GM19468 (cell line): ENCODE data around the gene PICK1.
"Not testable (repeated sequence)": the region's sequence is repeated elsewhere in the genome, so short reads cannot be mapped to it uniquely, and the experiment has no call there.

Source experiments
- ATAC-seq: cut with Tn5 transposase; IDR thresholded peaks from one replicate; pipeline ENCODE4 v1.9.1; 2021; ENCODE audit warnings: mild to moderate bottlenecking, moderate library complexity, moderate number of reproducible peaks; ENCODE audit not compliant: unreplicated experiment; ENCODE audit errors: extremely low read depth

The PICK1 gene

GRCh38 chr22:38029901-38030300, 27.3 kb upstream of the PICK1 start:
- ATAC-seq: no peak

GRCh38 chr22:38030311-38031133, 26.7 kb upstream of the PICK1 start:
- ATAC-seq: no peak

DNA sequence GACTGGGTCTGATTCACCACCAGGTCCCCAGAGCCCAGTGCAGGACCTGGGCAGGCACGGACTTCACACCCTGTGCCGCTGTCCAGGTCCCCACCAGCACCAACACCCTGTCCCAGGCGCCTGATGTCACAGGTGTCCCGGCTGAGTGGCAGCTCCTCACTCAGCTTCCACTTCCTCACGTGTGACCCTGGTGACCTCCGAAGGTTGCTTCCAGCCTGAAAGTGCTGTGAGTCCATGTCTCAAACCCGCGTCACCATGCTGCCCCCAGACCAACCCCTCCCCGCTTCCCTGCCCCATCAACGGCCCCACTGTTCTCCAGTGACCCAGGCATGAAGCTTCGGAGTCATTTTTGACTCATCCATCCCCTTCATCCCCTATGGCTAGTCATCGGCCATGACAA, 25.7 kb upstream of the PICK1 start:
- ATAC-seq: no peak

- no peak for ATAC-seq
These were observed 24.3 kb upstream of the PICK1 start for GRCh38 chr22:38032681-38033521.

GRCh38 chr22:38033522-38034277, 23.5 kb upstream of the PICK1 start:
- no peak for ATAC-seq

DNA sequence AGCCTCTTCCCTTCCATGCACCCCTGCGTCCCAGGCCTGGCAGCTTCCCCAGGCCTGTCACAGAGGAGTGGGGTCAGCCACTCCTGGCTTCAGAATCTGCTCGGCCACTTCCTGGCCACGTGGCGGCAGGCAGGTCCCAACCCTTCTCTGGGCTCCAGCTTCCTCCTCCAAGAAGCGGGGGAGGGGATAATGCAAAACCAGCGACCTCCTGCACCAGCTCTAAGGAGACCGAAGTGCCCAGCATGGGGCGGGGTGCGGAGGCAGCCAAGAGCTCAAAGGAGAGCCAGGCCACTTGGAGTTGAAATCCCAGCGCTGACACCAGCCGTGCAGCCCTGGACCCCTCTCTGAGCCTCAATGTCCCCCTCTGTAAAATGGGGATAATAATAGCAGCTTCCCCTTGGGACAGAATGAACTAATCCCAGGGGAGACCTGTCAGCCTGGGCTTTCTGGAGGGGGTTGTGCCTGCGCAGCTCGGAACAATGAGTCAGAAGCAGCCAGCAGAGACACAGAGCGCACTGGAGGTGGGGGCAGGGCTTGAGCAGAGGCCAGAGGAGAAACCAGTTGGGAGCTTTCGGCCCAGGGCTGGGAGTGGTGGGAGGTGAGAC, 22.8 kb upstream of the PICK1 start:
- ATAC-seq: no peak

DNA sequence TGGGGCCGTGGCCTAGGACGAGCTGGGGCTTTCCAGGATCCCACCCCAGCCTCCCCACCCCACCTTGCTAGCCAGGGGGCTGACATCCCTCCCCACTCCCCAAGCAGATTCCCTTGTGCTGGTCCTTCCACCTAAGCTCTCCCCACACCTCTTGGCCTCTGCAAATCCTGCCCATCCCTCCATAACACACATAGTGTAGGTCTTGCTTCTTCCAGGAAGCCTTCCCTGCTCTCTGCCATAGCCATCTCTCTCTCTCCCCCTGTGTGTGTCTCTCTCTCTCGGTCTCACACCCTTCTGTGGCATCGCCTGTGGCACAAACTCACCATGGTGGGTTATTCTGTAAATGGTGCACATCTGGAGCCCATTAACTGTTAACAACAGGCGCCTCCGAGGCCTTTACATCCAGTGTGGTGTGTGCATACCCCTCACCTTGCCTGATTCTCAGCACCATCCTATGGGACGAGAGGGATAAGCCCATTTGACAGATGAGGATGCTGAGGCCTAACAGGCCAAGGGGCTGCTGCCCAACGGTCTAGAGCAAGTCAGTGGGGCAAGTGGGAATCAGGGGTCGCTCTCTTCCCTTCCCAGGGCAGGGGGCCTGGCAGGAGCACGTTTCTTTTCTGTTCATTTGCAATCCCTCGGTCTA, 22.2 kb upstream of the PICK1 start:
- no peak for ATAC-seq

DNA sequence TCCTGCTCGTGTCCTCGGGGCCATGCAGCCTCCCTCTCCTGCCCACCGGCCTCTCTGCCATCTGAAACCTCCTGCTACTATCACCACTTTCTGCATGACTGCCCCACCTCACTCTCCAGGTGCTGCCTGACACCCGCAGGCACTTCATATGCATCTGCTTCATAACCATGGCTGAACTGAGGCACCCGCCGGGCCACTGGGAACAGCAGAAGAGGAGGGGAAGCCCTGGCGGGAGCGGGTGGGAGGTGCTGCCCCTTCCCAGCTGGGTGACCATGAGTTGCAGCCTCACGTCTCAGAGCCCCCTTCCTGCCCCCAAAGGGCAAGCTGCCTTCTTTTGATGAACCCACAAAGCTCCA, 21.7 kb upstream of the PICK1 start:
- no peak for ATAC-seq

- ATAC-seq: no peak
These were observed 20.7 kb upstream of the PICK1 start for GRCh38 chr22:38036392-38037062.

DNA sequence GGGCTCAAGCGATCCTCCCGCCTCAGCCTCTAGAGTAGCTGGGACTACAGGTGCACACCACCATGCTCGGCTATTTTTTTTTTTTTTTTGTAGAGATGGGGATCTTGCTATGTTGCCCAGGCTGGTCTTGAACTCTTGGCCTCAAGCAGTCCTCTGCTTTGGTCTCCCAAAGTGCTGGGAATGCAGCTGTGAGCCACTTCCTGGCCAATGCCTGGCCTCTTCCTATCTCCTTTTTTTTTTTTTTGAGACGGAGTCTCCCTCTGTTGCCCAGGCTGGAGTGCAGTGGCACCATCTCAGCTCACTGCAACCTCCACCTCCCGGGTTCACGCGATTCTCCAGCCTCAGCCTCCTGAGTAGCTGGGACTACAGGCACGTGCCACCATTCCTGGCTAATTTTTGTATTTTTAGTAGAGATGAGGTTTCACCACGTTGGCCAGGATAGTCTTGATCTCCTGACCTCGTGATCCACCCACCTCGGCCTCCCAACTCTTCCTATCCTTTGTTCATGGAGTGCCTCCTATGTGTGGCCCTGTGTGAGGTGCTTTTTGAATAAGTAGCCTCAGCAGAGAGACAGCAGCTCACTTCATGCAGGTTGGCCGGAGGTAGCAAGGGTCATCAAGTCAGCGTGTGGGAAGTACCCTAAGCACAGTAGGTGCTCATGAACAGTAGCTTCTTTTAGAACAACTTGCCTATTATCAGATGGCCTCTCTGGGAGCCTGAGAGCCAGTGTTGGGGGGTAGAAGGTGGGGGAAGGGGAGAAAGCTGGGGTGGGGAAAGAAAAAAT, 19.6 kb upstream of the PICK1 start:
- not testable (repeated sequence) for ATAC-seq

DNA sequence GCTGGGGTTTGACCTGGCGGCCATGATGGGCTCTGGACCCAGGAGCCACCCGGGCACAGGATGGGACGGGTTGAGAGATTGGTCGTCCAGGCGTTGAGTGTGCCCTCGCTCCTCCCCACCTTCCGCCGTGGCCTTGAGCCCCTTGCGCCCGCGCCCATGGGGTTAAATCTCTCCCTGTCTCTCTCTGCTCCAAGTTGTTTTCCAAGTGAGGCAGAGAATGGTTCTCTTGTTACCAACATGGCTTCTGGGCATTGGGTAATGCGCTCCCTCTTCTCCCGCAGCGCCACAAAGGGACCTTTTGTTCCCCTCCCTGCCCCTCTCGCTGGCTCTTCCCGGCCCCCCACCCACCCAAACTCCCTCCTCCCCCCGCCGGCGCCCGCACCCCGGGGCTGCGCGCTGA, 18.8 kb upstream of the PICK1 start:
- ATAC-seq: no peak

- no peak for ATAC-seq
These were observed 18.1 kb upstream of the PICK1 start for GRCh38 chr22:38038890-38039812.

DNA sequence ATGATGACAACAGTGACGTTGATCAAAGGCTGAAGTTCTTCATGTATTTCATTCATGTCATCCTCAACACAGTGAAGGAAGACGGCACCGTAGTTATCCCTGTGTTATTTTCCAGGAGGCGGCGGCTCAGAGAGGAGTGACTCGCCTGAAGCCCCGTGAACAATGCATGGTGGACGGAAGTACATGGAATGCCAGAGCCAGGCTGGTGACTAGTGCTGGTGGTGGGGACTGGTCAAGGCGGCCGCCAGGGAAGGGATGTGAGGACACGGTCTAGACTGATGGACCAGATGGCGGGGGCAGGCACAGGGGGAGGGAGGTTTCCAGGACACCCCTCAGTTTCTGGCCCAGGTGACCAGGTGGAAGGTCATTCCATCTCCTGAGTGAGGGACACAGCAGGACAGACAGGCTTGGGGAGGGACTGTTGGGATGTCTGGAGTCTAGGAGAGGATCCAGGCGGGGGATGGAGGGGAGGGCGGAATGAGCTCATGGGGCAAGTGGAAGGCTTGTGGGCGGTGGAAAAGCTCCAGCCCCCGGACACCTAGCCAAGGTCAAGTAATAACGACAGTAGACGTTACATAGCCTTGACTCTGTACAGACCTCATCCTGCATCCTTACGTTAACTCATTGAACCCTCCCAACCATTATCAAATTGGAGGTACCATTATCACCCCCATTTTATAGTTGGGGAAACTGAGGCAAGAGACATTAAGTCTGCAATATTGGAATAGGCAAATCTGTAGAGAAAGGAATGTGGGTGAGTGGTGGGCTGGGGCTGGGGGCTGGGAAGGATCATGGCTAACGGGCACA, 16.0 kb upstream of the PICK1 start:
- ATAC-seq: no peak

DNA sequence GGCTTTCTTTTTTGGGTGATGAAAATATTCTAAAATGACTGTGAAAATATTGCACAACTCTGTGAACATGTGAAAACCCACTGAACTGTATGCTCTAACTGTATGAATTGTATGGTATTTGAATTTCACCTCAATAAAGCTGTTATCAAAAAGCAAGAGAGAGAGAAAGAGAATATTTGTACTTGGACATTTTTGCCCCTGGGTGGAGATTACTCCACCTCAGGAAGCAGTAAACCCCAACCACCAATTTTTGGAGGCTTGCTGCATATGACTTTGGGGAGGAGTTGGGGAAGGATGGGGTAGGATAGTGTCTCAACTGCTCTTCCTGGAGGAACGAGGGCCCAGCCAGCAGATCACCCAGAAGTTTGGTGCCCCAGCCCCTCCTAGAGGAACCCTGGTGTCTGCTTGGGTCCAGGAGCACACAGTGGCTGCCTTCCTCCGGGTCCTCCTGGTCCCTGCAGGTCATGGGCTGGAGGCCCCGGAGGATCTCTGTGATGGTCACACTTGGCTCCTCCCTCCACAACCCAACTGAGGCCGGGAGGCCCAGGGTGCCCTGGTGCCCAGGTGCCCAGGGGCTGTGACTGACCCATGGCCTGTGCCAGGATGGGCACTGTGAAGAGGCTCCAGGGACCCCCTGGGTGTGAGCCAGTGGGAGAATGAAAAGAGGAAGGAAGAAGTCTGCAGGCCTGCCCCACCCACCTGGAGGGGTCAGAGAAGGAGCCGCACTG, 15.3 kb upstream of the PICK1 start:
- ATAC-seq: no peak

GRCh38 chr22:38042488-38042790, 14.8 kb upstream of the PICK1 start:
- ATAC-seq: no peak
